Naive thymus-derived CD4-positive, alpha-beta T cell (primary cell): ENCODE data around the gene DLG2. TPM values are rescaled to one million over a fixed set of nuclear protein-coding genes. Genes with fewer than 3 reads are reported as not detected.

Experiments
- ATAC-seq: fragments of 150-1000 bp; cut with Tn5 transposase; 2 replicates; pipeline ENCODE4 v1.10.0; 2021; ENCODE audit warnings: mild to moderate bottlenecking, moderate library complexity
- CTCF ChIA-PET: fragments of 350-600 bp; sonication (Branson Sonifier 250); formaldehyde crosslinking; loops from one replicate; lab custom pipeline; 2021; ENCODE audit warnings: antibody characterized with exemption; lab: Charles Lee
- POLR2A ChIA-PET: fragments of 350-600 bp; sonication (Branson Sonifier 250); formaldehyde crosslinking; loops from one replicate; lab custom pipeline; 2021; ENCODE audit warnings: antibody characterized with exemption, inconsistent platforms; lab: Charles Lee
- DNase-seq, 9 donors: peaks; one replicate each; pipeline versions ENCODE4 v3.0.0 to v3.0.0-alpha.2; 2020 to 2022; ENCODE audit warnings: mixed read lengths in 1 of 9
- H3K27ac ChIP-seq: one replicate; pipeline ENCODE4 v1.7.0; 2013; ENCODE audit warnings: mild to moderate bottlenecking, low read depth, low read length, moderate library complexity
- H3K27me3 ChIP-seq, 2 donors: one replicate each; pipeline ENCODE4 v1.7.0; 2013; ENCODE audit warnings: low read length in 2 of 2, mild to moderate bottlenecking in 2 of 2, moderate library complexity in 2 of 2; ENCODE audit not compliant: control insufficient read depth in 2 of 2, insufficient read depth in 2 of 2
- H3K36me3 ChIP-seq, 3 experiments: 1 replicate in 2 of 3; 2 replicates in 1 of 3; pipeline ENCODE4 v1.7.0; 2013; ENCODE audit warnings: low read length in 3 of 3, mild to moderate bottlenecking in 3 of 3, moderate library complexity in 1 of 3; ENCODE audit not compliant: insufficient read depth in 3 of 3, control insufficient read depth in 2 of 3
- H3K4me1 ChIP-seq, 2 donors: one replicate each; pipeline ENCODE4 v1.7.0; 2013; ENCODE audit warnings: low read length in 2 of 2, mild to moderate bottlenecking in 2 of 2, moderate library complexity in 1 of 2; ENCODE audit not compliant: control insufficient read depth in 2 of 2, insufficient read depth in 2 of 2
- H3K4me3 ChIP-seq: 2 replicates; pipeline ENCODE4 v1.7.0; 2013; ENCODE audit warnings: mild to moderate bottlenecking, low read length
- H3K9me3 ChIP-seq, 3 experiments: 1 replicate in 2 of 3; 2 replicates in 1 of 3; pipeline ENCODE4 v1.7.0; 2013; ENCODE audit warnings: low read length in 3 of 3; ENCODE audit not compliant: control insufficient read depth in 2 of 3
- H3K27ac Mint-ChIP-seq, 9 donors: one replicate each; pipeline ENCODE4 v1.8.0; 2020 to 2022; ENCODE audit warnings: mixed read lengths in 9 of 9, mild to moderate bottlenecking in 8 of 9, moderate library complexity in 5 of 9, inconsistent platforms in 2 of 9
- H3K27me3 Mint-ChIP-seq, 5 donors: one replicate each; pipeline ENCODE4 v1.8.0; 2021 to 2022; ENCODE audit warnings: mixed read lengths in 5 of 5, mild to moderate bottlenecking in 1 of 5
- H3K36me3 Mint-ChIP-seq, 5 donors: one replicate each; pipeline ENCODE4 v1.8.0; 2020 to 2022; ENCODE audit warnings: mixed read lengths in 5 of 5, mild to moderate bottlenecking in 3 of 5, inconsistent platforms in 1 of 5
- H3K4me1 Mint-ChIP-seq, 7 donors: one replicate each; pipeline ENCODE4 v1.8.0; 2020 to 2022; ENCODE audit warnings: mixed read lengths in 7 of 7, mild to moderate bottlenecking in 3 of 7, inconsistent platforms in 1 of 7
- H3K4me3 Mint-ChIP-seq, 10 donors: one replicate each; pipeline ENCODE4 v1.8.0; 2020 to 2022; ENCODE audit warnings: mild to moderate bottlenecking in 10 of 10, mixed read lengths in 10 of 10, moderate library complexity in 6 of 10, inconsistent platforms in 2 of 10
- H3K9me3 Mint-ChIP-seq, 11 donors: one replicate each; pipeline ENCODE4 v1.8.0; 2020 to 2022; ENCODE audit warnings: mixed read lengths in 11 of 11, mild to moderate bottlenecking in 4 of 11, inconsistent platforms in 1 of 11, moderate library complexity in 1 of 11
- intact Hi-C, 2 donors: fragments of 100-400 bp; cut with micrococcal nuclease; formaldehyde crosslinking; loops; one replicate each; pipeline ENCODE4 v1.15.1; 2023
- polyA plus RNA-seq, 2 donors: library from polyadenylated mRNA; unstranded; fragments of 300-500 nt; fragmentation: Illumina TruSeq; gene quantifications; one replicate each; pipeline ENCODE4 v1.2.3, GENCODE V29; 2021
- total RNA-seq, 6 experiments: library from RNA in 5 of 6; stranded (reverse) in 5 of 6; gene quantifications; 1 replicate in 5 of 6; 2 replicates in 1 of 6; pipeline ENCODE4 v1.2.3 and lab custom pipeline; 2021 to 2026

DLG2 gene
- total and polyA plus RNA-seq, 7 experiments from 2014 or later: 0.64 to 6.1 (median 3.7) TPM

- no peak for ATAC-seq
These were observed 1131.0 kb downstream of the DLG2 start for GRCh38 chr11:84496122-84496521.

DNA sequence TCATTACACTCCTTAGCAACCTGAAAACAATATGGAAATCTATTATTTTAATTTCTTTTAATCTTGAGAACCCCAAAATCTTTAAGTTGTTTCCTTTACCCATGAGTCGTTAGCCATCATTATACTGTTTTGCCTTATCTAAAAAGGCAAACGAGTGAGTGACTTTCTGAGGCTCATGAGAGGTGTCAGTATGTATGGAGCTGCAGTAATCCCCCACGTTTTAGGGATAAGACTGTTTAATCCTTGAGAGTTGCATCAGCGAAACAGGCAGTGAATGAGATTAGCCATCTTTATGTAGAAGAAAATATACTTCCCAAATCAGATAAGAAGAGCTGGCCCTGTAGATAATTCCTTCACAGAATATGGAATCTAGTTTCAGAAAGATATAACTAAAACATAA is 1147.0 kb downstream of the DLG2 start:
- Mint-ChIP-seq H3K9me3 (peaks cover 0 to 13% (median 1%) of the 10 kb centered on the region in 11 donors), H3K4me3 (no peak overlapping the region), H3K4me1 (no peaks in the 10 kb centered on the region), H3K27me3 (no peaks in the 10 kb centered on the region), H3K27ac (no peak overlapping the region), H3K36me3 (no peaks in the 10 kb centered on the region)
- intact Hi-C loops: no loop called here
- CTCF ChIA-PET: no interaction called here
- Histone ChIP-seq H3K4me3 (no peak overlapping the region), H3K27ac (no peak overlapping the region), H3K9me3 (no peaks in the 10 kb centered on the region), H3K4me1 (no peaks in the 10 kb centered on the region), H3K36me3 (no peaks in the 10 kb centered on the region), H3K27me3 (no peaks in the 10 kb centered on the region)
- ATAC-seq (no peak), DNase-seq (no peak)
- POLR2A ChIA-PET: no interaction called here

More at GRCh38 chr11:84496122-84496521, 1131.0 kb downstream of the DLG2 start:
- peaks cover 0 to 26% (median 6%) of the 10 kb centered on the region in 11 donors for H3K9me3 Mint-ChIP-seq
- intact Hi-C loops: no loop called here
- no peaks in the 10 kb centered on the region for H3K4me1 Mint-ChIP-seq
- no peak for DNase-seq
- no peak overlapping the region for H3K4me3 ChIP-seq
- no peak overlapping the region for H3K27ac Mint-ChIP-seq
- no peaks in the 10 kb centered on the region for H3K4me1 ChIP-seq
- no peak overlapping the region for H3K4me3 Mint-ChIP-seq
- no peaks in the 10 kb centered on the region for H3K36me3 Mint-ChIP-seq
- H3K27ac ChIP-seq: no peak overlapping the region
- no peaks in the 10 kb centered on the region for H3K9me3 ChIP-seq
- POLR2A ChIA-PET: no interaction called here
- no peaks in the 10 kb centered on the region for H3K27me3 Mint-ChIP-seq
- CTCF ChIA-PET: no interaction called here
- H3K36me3 ChIP-seq: no peaks in the 10 kb centered on the region
- no peaks in the 10 kb centered on the region for H3K27me3 ChIP-seq

DNA sequence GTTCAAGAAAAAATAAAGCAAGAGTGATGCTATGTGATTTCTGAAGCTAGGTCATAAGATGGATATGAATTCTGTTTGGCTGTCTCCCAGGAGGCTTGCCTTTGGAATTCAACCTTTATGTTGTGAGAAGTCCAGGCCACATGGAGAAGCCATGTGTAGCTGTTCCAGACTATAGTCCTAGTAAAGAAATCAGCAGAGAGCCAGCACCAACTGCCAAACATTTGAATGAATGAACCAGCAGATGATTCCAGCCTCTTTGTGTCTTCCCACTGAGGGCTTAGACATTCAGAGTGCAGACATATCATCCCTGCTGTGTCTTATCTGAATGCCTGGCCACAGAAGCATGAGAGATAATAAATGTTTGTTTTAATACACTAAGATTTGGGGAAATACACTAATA is 1150.6 kb downstream of the DLG2 start:
- Histone ChIP-seq H3K27me3 (no peaks in the 10 kb centered on the region), H3K27ac (no peak overlapping the region), H3K36me3 (no peaks in the 10 kb centered on the region), H3K4me3 (no peak overlapping the region), H3K9me3 (no peaks in the 10 kb centered on the region), H3K4me1 (no peaks in the 10 kb centered on the region)
- no peak overlapping the region for H3K4me3 Mint-ChIP-seq
- H3K36me3 Mint-ChIP-seq: no peaks in the 10 kb centered on the region
- H3K4me1 Mint-ChIP-seq: no peaks in the 10 kb centered on the region
- no peak overlapping the region for H3K27ac Mint-ChIP-seq
- peaks cover 0 to 6% (median 2%) of the 10 kb centered on the region in 11 donors for H3K9me3 Mint-ChIP-seq
- CTCF ChIA-PET: no interaction called here
- intact Hi-C loops: no loop called here
- ATAC-seq (no peak), DNase-seq (no peak)
- POLR2A ChIA-PET: no interaction called here
- H3K27me3 Mint-ChIP-seq: no peaks in the 10 kb centered on the region

DNA sequence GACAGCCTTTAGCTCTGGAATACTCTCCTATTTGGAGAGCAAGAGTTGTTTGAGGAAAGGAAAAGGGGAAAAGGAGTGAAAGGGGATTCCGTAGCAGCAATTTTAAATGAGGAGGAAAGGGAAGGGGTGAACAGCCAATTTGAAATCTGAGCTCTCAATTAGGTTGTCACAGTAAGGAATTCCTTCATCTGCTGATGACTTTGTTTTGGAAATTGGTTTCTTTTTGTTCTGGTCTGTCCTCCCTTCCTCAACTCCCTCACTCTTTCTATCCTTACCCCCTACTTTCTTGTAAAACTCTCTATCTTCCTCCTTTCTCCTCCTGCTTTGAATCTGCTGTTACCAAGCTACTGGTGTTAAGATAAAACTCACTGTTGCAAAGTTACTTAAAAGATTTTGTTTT is 1155.6 kb downstream of the DLG2 start:
- Histone ChIP-seq H3K9me3 (no peaks in the 10 kb centered on the region), H3K27ac (no peak overlapping the region), H3K36me3 (no peaks in the 10 kb centered on the region), H3K27me3 (no peaks in the 10 kb centered on the region), H3K4me3 (no peak overlapping the region), H3K4me1 (no peaks in the 10 kb centered on the region)
- Mint-ChIP-seq H3K9me3 (peaks cover 0 to 7% (median 3%) of the 10 kb centered on the region in 11 donors), H3K4me3 (no peak overlapping the region), H3K36me3 (no peaks in the 10 kb centered on the region), H3K27me3 (no peaks in the 10 kb centered on the region), H3K4me1 (no peaks in the 10 kb centered on the region), H3K27ac (no peak overlapping the region)
- DNase-seq: no peak
- intact Hi-C loops: no loop called here
- CTCF ChIA-PET: no interaction called here
- POLR2A ChIA-PET: no interaction called here
- no peak for ATAC-seq

GRCh38 chr11:84468235-84468634 is 1158.9 kb downstream of the DLG2 start:
- no peaks in the 10 kb centered on the region for H3K27me3 ChIP-seq
- ChIA-PET CTCF (no interaction called here), POLR2A (no interaction called here)
- intact Hi-C loops: no loop called here
- no peaks in the 10 kb centered on the region for H3K36me3 ChIP-seq
- DNase-seq (no peak), ATAC-seq (no peak)
- H3K4me3 ChIP-seq: no peak overlapping the region
- H3K27ac Mint-ChIP-seq: no peak overlapping the region
- H3K36me3 Mint-ChIP-seq: no peaks in the 10 kb centered on the region
- H3K9me3 ChIP-seq: no peaks in the 10 kb centered on the region
- H3K4me1 ChIP-seq: no peaks in the 10 kb centered on the region
- no peaks in the 10 kb centered on the region for H3K4me1 Mint-ChIP-seq
- H3K27ac ChIP-seq: no peak overlapping the region
- peaks cover 0 to 11% (median 3%) of the 10 kb centered on the region in 11 donors for H3K9me3 Mint-ChIP-seq
- no peak overlapping the region for H3K4me3 Mint-ChIP-seq
- H3K27me3 Mint-ChIP-seq: no peaks in the 10 kb centered on the region

DNA sequence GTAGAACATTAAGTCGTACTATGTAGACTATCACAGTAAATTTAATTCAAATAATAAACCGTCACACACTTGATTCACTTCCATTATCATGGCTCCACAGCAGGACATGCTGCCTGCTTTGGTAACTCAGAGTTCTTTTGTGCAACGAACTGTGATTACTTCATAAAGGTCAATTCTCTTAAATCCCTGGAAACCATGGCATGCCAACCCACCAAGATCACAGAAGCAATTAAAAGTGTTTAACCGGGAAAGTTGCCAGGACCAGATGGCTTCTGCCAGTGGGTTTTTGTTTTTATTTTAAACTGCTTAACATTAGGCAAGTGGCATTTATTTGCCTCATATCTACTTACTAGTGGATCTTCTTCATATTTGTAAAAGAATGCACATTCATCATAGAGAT is 1162.1 kb downstream of the DLG2 start:
- H3K36me3 Mint-ChIP-seq: no peaks in the 10 kb centered on the region
- Histone ChIP-seq H3K4me1 (no peaks in the 10 kb centered on the region), H3K27me3 (no peaks in the 10 kb centered on the region), H3K36me3 (no peaks in the 10 kb centered on the region), H3K4me3 (no peak overlapping the region), H3K9me3 (no peaks in the 10 kb centered on the region), H3K27ac (no peak overlapping the region)
- no peak overlapping the region for H3K27ac Mint-ChIP-seq
- no peak overlapping the region for H3K4me3 Mint-ChIP-seq
- ATAC-seq: no peak
- POLR2A ChIA-PET: no interaction called here
- intact Hi-C loops: no loop called here
- H3K27me3 Mint-ChIP-seq: no peaks in the 10 kb centered on the region
- DNase-seq: no peak
- no peaks in the 10 kb centered on the region for H3K4me1 Mint-ChIP-seq
- CTCF ChIA-PET: no interaction called here
- peaks cover 0 to 14% (median 2%) of the 10 kb centered on the region in 11 donors for H3K9me3 Mint-ChIP-seq

- intact Hi-C loops: no loop called here
These were observed 1171.5 kb downstream of the DLG2 start for GRCh38 chr11:84455691-84456090.

More at GRCh38 chr11:84455691-84456090, 1171.5 kb downstream of the DLG2 start:
- Histone ChIP-seq H3K36me3 (no peaks in the 10 kb centered on the region), H3K4me1 (no peaks in the 10 kb centered on the region), H3K27me3 (no peaks in the 10 kb centered on the region), H3K4me3 (no peak overlapping the region), H3K27ac (no peak overlapping the region), H3K9me3 (no peaks in the 10 kb centered on the region)
- Mint-ChIP-seq H3K36me3 (no peaks in the 10 kb centered on the region), H3K27me3 (no peaks in the 10 kb centered on the region), H3K9me3 (peaks cover 0 to 13% (median 5%) of the 10 kb centered on the region in 11 donors), H3K4me3 (no peak overlapping the region), H3K27ac (no peak overlapping the region), H3K4me1 (no peaks in the 10 kb centered on the region)
- ChIA-PET CTCF (no interaction called here), POLR2A (no interaction called here)
- DNase-seq (no peak), ATAC-seq (no peak)
